HCT116 (cell line): ENCODE results near the gene HUWE1. TPM values are rescaled to one million over a fixed set of nuclear protein-coding genes. Genes with fewer than 3 reads are reported as not detected.

Experiments
- ATAC-seq: fragments of 200-7000 bp; cut with Tn5 transposase; 2 replicates; pipeline ENCODE4 v1.9.1; 2020; ENCODE audit warnings: mild to moderate bottlenecking, moderate library complexity
- BruUV-seq: library from RNA; stranded (reverse); fragments of 400-500 nt; replicated peaks from 2 replicates; lab custom pipeline; 2021; lab: Mats Ljungman, UMichigan
- CTCF ChIA-PET: fragments of 300-600 bp; sonication (Branson Sonifier 250); formaldehyde crosslinking; loops from one replicate; lab custom pipeline; 2021; ENCODE audit warnings: antibody characterized with exemption; lab: Charles Lee
- POLR2A ChIA-PET: fragments of 300-600, 350-600 bp; sonication (Branson Sonifier 250); formaldehyde crosslinking; loops from one replicate; lab custom pipeline; 2021; ENCODE audit warnings: antibody characterized with exemption; lab: Charles Lee
- RAD21 ChIA-PET, 2 experiments: fragments of 300-600 bp; sonication (Branson Sonifier 250); formaldehyde crosslinking; loops; one replicate each; lab custom pipeline; 2023; ENCODE audit warnings: low total read pairs in 2 of 2; ENCODE audit not compliant: uncharacterized antibody in 2 of 2, unreplicated experiment in 2 of 2, low non-redundant PET in 1 of 2; lab: Charles Lee
- DNase-seq: peaks from one replicate; pipeline ENCODE4 v3.0.0-alpha.2; 2010; ENCODE audit warnings: low read depth, low spot score
- H2AFZ ChIP-seq: fragments of 200-600 bp; shearing (Covaris generic), sonication (generic); 2 replicates; pipeline ENCODE4 v1.6.1; 2017; ENCODE audit warnings: low read depth, mixed run types, mixed read lengths, antibody characterized with exemption, low read length; ENCODE audit not compliant: poor library complexity, severe bottlenecking
- H3K27ac ChIP-seq: 2 replicates; pipeline ENCODE4 v1.5.1; 2012; ENCODE audit warnings: low read depth, low read length
- H3K27me3 ChIP-seq: fragments of 200-600 bp; sonication (generic); 2 replicates; pipeline ENCODE4 v1.6.1; 2016; ENCODE audit warnings: mixed run types, low read length, mixed read lengths; ENCODE audit not compliant: insufficient read depth
- H3K36me3 ChIP-seq, 2 experiments: fragments of 200-500 bp in 1 of 2; fragments of 200-600 bp in 1 of 2; sonication (Bioruptor generic) in 1 of 2; sonication (generic) in 1 of 2; 2 replicates each; pipeline versions ENCODE4 v1.5.1 to v1.6.1; 2014 to 2016; ENCODE audit warnings: low read length in 2 of 2, inconsistent platforms in 1 of 2, mixed read lengths in 1 of 2, mixed run types in 1 of 2; ENCODE audit not compliant: insufficient read depth in 2 of 2, control insufficient read depth in 1 of 2
- H3K4me1 ChIP-seq, 2 experiments: fragments of 200-600 bp in 1 of 2; sonication (generic) in 1 of 2; 2 replicates each; pipeline versions ENCODE4 v1.5.1 to v1.6.1; 2012 to 2017; ENCODE audit warnings: low read length in 2 of 2, inconsistent platforms in 1 of 2, mild to moderate bottlenecking in 1 of 2, mixed read lengths in 1 of 2, mixed run types in 1 of 2, moderate library complexity in 1 of 2; ENCODE audit not compliant: insufficient read depth in 2 of 2, control insufficient read depth in 1 of 2
- H3K4me2 ChIP-seq: fragments of 200-600 bp; sonication (generic); 2 replicates; pipeline ENCODE4 v1.6.1; 2017; ENCODE audit warnings: mixed run types, low read length, mixed read lengths
- H3K4me3 ChIP-seq, 2 experiments: fragments of 200-600 bp in 1 of 2; sonication (generic) in 1 of 2; replicated peaks in 1 of 2; 2 replicates each; pipeline ENCODE4 v1.5.1; 2011 to 2016; ENCODE audit warnings: low read length in 2 of 2, control low read depth in 1 of 2, low read depth in 1 of 2, mild to moderate bottlenecking in 1 of 2, mixed read lengths in 1 of 2, mixed run types in 1 of 2
- H3K79me2 ChIP-seq: fragments of 200-600 bp; sonication (generic); 2 replicates; pipeline ENCODE4 v1.6.1; 2017; ENCODE audit warnings: mild to moderate bottlenecking, mixed run types, low read length, moderate library complexity, mixed read lengths; ENCODE audit not compliant: insufficient read depth
- H3K9ac ChIP-seq: fragments of 200-600 bp; sonication (generic); 2 replicates; pipeline ENCODE4 v1.6.1; 2016; ENCODE audit warnings: low read length, mixed read lengths
- H3K9me2 ChIP-seq: fragments of 200-600 bp; sonication (generic), shearing (Covaris generic); 2 replicates; pipeline ENCODE4 v1.6.1; 2017; ENCODE audit warnings: mixed run types, mild to moderate bottlenecking, moderate library complexity; ENCODE audit not compliant: insufficient read depth
- H3K9me3 ChIP-seq, 2 experiments: fragments of 200-500 bp in 1 of 2; fragments of 200-600 bp in 1 of 2; sonication (Bioruptor generic) in 1 of 2; sonication (generic) in 1 of 2; 2 replicates each; pipeline ENCODE4 v1.6.1; 2014 to 2017; ENCODE audit warnings: low read length in 2 of 2, mixed read lengths in 2 of 2, inconsistent platforms in 1 of 2, low read depth in 1 of 2, mild to moderate bottlenecking in 1 of 2, mixed run types in 1 of 2, moderate library complexity in 1 of 2; ENCODE audit not compliant: control insufficient read depth in 1 of 2, insufficient read depth in 1 of 2
- H4K20me1 ChIP-seq: fragments of 200-600 bp; sonication (generic), shearing (Covaris generic); 2 replicates; pipeline ENCODE4 v1.6.1; 2017; ENCODE audit warnings: mixed run types, mild to moderate bottlenecking, moderate library complexity; ENCODE audit not compliant: insufficient read depth
- ATF3 ChIP-seq: IDR thresholded peaks from 2 replicates; pipeline ENCODE4 v1.6.1; 2012
- CBX3 ChIP-seq: IDR thresholded peaks from 2 replicates; pipeline ENCODE4 v1.6.1; 2012; ENCODE audit warnings: low read depth
- CEBPB ChIP-seq: IDR thresholded peaks from 2 replicates; pipeline ENCODE4 v1.6.1; 2012; ENCODE audit warnings: low read depth
- EGR1 ChIP-seq: IDR thresholded peaks from 2 replicates; pipeline ENCODE4 v1.6.1; 2012; ENCODE audit warnings: low read depth
- ELF1 ChIP-seq: IDR thresholded peaks from 2 replicates; pipeline ENCODE4 v1.6.1; 2012; ENCODE audit warnings: low read depth, borderline replicate concordance
- EZH2 ChIP-seq: fragments of 200-600 bp; sonication (generic); IDR thresholded peaks from 2 replicates; pipeline ENCODE4 v1.6.1; 2017; ENCODE audit warnings: antibody characterized with exemption, mixed run types
- FOSL1 ChIP-seq: IDR thresholded peaks from 2 replicates; pipeline ENCODE4 v1.6.1; 2012; ENCODE audit warnings: low read depth
- POLR2A ChIP-seq: IDR thresholded peaks from 2 replicates; pipeline ENCODE4 v1.7.0; 2011; ENCODE audit warnings: borderline replicate concordance; ENCODE audit not compliant: insufficient read depth, insufficient read length; ENCODE audit errors: extremely low read depth
- RAD21 ChIP-seq: IDR thresholded peaks from 2 replicates; pipeline ENCODE4 v1.6.1; 2012; ENCODE audit warnings: low read depth, mild to moderate bottlenecking
- REST ChIP-seq: IDR thresholded peaks from 2 replicates; pipeline ENCODE4 v1.6.1; 2012; ENCODE audit warnings: low read depth
- SIN3A ChIP-seq: IDR thresholded peaks from 2 replicates; pipeline ENCODE4 v1.6.1; 2012; ENCODE audit warnings: low read depth
- YY1 ChIP-seq: IDR thresholded peaks from 2 replicates; pipeline ENCODE4 v1.6.1; 2011; ENCODE audit warnings: low read length, low read depth, moderate library complexity, mild to moderate bottlenecking; ENCODE audit not compliant: insufficient replicate concordance; ENCODE audit errors: extremely low read depth
- ZBTB33 ChIP-seq: IDR thresholded peaks from 2 replicates; pipeline ENCODE4 v1.6.1; 2011; ENCODE audit warnings: mild to moderate bottlenecking, low read length, moderate library complexity; ENCODE audit not compliant: insufficient replicate concordance; ENCODE audit errors: extremely low read depth
- ZNF274 ChIP-seq: fragments of 200-500 bp; sonication (Bioruptor generic); IDR thresholded peaks from 2 replicates; pipeline ENCODE4 v1.6.1; 2014; ENCODE audit warnings: mild to moderate bottlenecking, low read depth, low read length, inconsistent platforms
- intact Hi-C: fragments of 100-400 bp; cut with micrococcal nuclease; formaldehyde crosslinking; loops from 2 replicates; pipeline ENCODE4 v1.10.0; 2022
- total RNA-seq: library from RNA; stranded (reverse); gene quantifications from one replicate; pipeline ENCODE4 v1.2.1, GENCODE V29; 2021; ENCODE audit not compliant: unreplicated experiment

HUWE1 gene
- total RNA-seq, 1 experiment from 2014 or later, result 197 TPM

- no peak for DNase-seq
- Histone ChIP-seq H3K36me3 (peaks cover 25 to 43% of the 10 kb centered on the region in 2 experiments), H3K79me2 (peaks cover 99% of the 10 kb centered on the region), H3K4me2 (no peak overlapping the region), H3K9me2 (no peaks in the 10 kb centered on the region), H2AFZ (no peak overlapping the region), H3K27ac (no peak overlapping the region), H3K4me3 (no peak overlapping the region), H3K4me1 (no peaks in the 10 kb centered on the region)
- BruUV-seq, result no TSS peak
- intact Hi-C loops, result no loop called here
- POLR2A ChIA-PET, result interaction anchor here (0.9 to 1.1 kb wide), 2 partner anchors 8 to 9 kb away, joined by 3 to 4 read pairs; no protein-coding TSS in a partner anchor
- TF ChIP-seq CBX3 (no peak), REST (no peak), FOSL1 (no peak), CEBPB (no peak), ZBTB33 (no peak), ELF1 (no peak), EGR1 (no peak), EZH2 (no peak), SIN3A (no peak), ZNF274 (no peak), RAD21 (no peak), POLR2A (no peak), ATF3 (no peak), YY1 (no peak)
- TF ChIP-seq, all 23 proteins: peak for 0
- ATAC-seq, result no peak
- Histone ChIP-seq H4K20me1 (no peaks in the 10 kb centered on the region; the same call in 1 of the 2 replicates), H3K27me3 (no peaks in the 10 kb centered on the region), H3K9me3 (no peaks in the 10 kb centered on the region), H3K9ac (no peak overlapping the region)
- ChIA-PET RAD21 (no interaction called here), CTCF (no interaction called here)
Measured at GRCh38 chrX:53674581-53674980, 11.9 kb downstream of the HUWE1 start.
